Adipocyte (in vitro differentiated cells): Measurements from ENCODE around the gene CSF1R.

Experiments
- DNase-seq: peaks from one replicate; pipeline ENCODE4 v3.0.0-alpha.2; 2015; ENCODE audit warnings: low read depth
- H3K27me3 ChIP-seq: replicated peaks from 2 replicates; pipeline ENCODE4 v1.7.0; 2013; ENCODE audit warnings: mild to moderate bottlenecking, low read length, moderate library complexity; ENCODE audit not compliant: control insufficient read depth, insufficient read depth
- H3K36me3 ChIP-seq: 2 replicates; pipeline ENCODE4 v1.7.0; 2013; ENCODE audit warnings: low read length, mild to moderate bottlenecking, moderate library complexity; ENCODE audit not compliant: control insufficient read depth, insufficient read depth, severe bottlenecking
- H3K4me1 ChIP-seq: 2 replicates; pipeline ENCODE4 v1.7.0; 2013; ENCODE audit warnings: mild to moderate bottlenecking, low read length, moderate library complexity; ENCODE audit not compliant: control insufficient read depth, insufficient read depth
- H3K4me3 ChIP-seq: 2 replicates; pipeline ENCODE4 v1.7.0; 2013; ENCODE audit warnings: mild to moderate bottlenecking, low read length, moderate library complexity
- H3K9ac ChIP-seq: 2 replicates; pipeline ENCODE4 v1.7.0; 2013; ENCODE audit warnings: mild to moderate bottlenecking, low read length, moderate library complexity
- H3K9me3 ChIP-seq: 2 replicates; pipeline ENCODE4 v1.7.0; 2013; ENCODE audit warnings: mild to moderate bottlenecking, low read length, moderate library complexity; ENCODE audit not compliant: control insufficient read depth

CSF1R gene

DNA sequence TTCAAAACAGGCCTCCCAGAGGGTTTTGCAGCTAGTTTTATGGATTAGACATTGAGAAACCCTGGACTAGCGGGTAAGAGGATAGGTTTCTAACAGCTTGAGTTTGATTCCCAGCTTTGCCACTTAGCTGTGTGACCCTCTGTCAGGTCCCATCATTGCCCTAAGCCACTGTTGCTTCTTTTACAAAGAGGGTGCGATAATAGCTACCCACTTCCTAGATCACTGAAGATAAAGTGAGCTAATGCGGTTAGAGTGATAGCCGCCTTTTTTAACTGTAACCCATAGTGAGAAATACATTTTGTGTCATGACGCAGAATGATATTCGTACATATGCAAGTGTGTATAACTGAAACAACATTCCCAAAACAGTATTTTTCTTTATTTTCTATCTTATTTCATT, 40.3 kb downstream of the CSF1R start:
- Histone ChIP-seq H3K27me3 (no peaks in the 10 kb centered on the region), H3K36me3 (peaks cover 95% of the 10 kb centered on the region)
- DNase-seq, result no peak

DNA sequence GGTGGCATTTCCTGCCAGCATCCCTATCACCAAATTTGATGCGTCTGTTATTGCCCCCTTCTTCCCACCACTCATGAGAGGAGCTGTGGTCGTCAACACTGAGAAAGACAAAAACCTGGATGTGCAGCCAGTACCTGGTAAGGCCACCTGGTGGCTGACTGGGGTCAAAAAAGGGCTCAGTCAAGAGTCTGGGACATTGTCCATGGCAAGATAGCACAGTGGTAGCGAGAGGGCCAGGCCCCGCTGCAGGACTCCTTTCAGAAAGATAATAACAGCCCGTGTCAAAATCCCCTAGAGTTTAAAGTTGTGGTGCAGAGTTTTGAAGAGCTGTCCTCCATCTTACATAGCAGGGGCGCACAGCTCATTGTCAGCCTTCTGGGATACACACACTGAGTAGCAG, 40.8 kb downstream of the CSF1R start:
- DNase-seq, result no peak
- Histone ChIP-seq H3K4me3 (no peak overlapping the region), H3K36me3 (peaks cover 95% of the 10 kb centered on the region), H3K9ac (no peak overlapping the region), H3K27me3 (no peaks in the 10 kb centered on the region), H3K9me3 (no peaks in the 10 kb centered on the region), H3K4me1 (peaks cover 15% of the 10 kb centered on the region)

More for the DNA sequence above, 40.3 kb downstream of the CSF1R start:
- H3K9ac ChIP-seq, result no peak overlapping the region
- H3K9me3 ChIP-seq, result no peaks in the 10 kb centered on the region
- H3K4me1 ChIP-seq, result peaks cover 15% of the 10 kb centered on the region
- H3K4me3 ChIP-seq, result no peak overlapping the region

DNA sequence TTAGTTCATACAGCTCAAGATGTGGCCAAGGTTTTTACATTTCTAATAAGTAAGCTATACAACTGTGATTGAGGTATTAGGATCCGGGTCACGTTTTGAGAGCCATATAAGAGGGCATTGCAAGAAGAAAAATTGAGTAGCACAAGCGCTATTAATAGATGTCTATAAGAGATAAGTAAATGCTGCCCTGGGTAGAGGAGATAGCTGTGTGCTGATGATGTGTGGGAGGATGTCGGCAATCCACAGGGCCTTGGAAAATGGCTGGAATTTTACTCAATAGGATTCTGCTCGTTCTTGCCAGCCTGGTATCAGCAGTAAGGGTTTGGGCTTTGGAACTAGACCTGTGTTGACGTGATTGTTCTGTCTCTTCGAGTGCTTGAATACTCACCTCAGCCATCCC, 41.6 kb downstream of the CSF1R start:
- H3K9ac ChIP-seq, result no peak overlapping the region
- H3K36me3 ChIP-seq, result peaks cover 95% of the 10 kb centered on the region
- H3K4me3 ChIP-seq, result no peak overlapping the region
- DNase-seq, result no peak
- H3K4me1 ChIP-seq, result peaks cover 15% of the 10 kb centered on the region
- H3K9me3 ChIP-seq, result no peaks in the 10 kb centered on the region
- H3K27me3 ChIP-seq, result no peaks in the 10 kb centered on the region

DNA sequence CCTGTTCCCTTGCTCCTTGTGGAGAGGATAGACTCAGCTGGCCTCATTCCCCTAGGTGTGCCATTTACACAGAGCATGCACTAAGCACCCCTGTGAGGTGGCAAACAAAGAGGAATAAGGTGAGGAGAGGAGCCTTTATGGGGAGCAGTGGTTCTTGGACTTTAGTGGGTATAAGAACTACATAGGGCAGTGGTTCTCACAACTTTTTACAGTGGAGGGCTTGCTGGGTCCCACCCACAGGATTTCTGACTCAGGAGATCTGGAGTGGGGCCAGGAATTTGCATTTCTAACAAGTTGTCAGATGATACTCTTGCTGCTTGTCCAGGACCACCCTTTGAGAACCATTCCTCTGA, 42.0 kb downstream of the CSF1R start:
- Histone ChIP-seq H3K4me1 (peaks cover 15% of the 10 kb centered on the region), H3K4me3 (no peak overlapping the region), H3K9ac (no peak overlapping the region), H3K27me3 (no peaks in the 10 kb centered on the region), H3K36me3 (peaks cover 95% of the 10 kb centered on the region), H3K9me3 (no peaks in the 10 kb centered on the region)
- peak; percentile 76 for DNase-seq

DNA sequence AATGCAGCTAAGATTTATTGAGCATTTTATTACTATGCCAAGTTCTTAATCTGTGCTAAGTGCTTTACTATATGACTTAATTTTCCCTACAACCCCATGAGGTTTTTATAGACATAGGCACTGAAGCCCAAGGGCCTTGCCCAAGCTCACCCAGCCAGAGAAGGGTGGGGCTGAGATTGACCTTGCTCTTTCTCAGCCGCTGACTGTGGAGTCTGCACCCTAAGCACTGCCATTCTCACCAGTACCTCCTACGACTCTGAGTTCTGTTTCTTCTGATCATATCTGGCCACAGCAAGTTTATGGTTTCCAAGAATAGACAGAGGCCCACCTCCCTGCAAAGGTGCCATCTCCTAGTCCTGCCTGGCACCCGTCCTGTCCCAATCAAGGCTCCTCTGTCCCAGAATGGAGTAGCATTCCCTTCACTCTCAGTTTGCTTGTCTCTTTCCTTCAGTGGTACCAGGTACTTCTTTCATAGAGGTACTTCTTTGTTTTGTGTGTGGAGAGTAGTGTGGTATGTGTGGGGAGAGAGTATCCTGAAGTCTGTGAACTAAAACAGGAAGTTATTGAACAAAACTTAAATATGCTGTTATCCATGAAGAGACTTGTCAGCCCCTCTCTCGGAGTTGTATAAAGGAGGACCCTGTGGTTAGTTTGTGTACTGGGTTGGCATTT, 42.6 kb downstream of the CSF1R start:
- peaks cover 15% of the 10 kb centered on the region for H3K4me1 ChIP-seq
- H3K9me3 ChIP-seq, result no peaks in the 10 kb centered on the region
- no peaks in the 10 kb centered on the region for H3K27me3 ChIP-seq
- no peak for DNase-seq
- H3K9ac ChIP-seq, result no peak overlapping the region
- H3K36me3 ChIP-seq, result peaks cover 95% of the 10 kb centered on the region
- no peak overlapping the region for H3K4me3 ChIP-seq

DNA sequence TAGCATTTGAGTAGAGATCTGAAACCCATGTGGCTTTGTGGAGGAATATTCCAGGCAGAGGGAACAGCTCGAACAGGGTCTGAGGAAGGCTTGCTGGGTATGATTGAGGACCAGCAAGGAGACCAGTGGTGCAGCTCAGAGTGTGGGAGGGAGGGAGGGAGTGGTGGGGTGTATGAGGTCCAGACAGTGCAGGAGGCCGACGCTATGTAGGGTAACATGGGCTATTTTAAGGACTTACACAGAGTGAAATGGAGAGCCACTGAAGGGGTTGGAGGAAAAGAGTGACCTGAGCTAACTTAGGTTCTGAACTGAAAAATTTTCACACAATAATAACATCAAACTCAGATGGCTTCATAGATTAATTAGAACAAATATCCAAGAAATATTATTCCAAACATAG, 43.9 kb downstream of the CSF1R start:
- H3K27me3 ChIP-seq, result no peaks in the 10 kb centered on the region
- H3K36me3 ChIP-seq, result peaks cover 95% of the 10 kb centered on the region
- H3K9me3 ChIP-seq, result no peaks in the 10 kb centered on the region
- H3K9ac ChIP-seq, result no peak overlapping the region
- DNase-seq, result no peak
- no peak overlapping the region for H3K4me3 ChIP-seq
- H3K4me1 ChIP-seq, result peaks cover 25% of the 10 kb centered on the region

DNA sequence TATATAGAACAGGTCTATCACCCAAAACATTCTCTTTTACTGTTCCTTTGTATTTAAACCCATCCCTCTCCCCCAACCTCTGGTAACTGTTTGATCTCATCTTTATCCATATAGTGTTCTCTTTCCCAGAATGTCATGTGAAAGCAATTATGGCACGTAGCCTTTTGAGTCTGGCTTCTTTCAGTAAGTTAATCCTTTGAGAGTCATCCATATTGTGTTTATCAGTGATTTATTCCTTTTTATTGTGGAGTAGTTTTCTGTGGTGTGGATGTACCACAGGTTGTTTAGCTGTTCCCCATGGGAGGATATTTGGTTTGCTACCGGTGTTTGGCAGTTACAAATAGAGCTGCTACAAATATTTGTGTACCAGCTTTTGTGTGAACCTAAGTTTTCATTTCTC, 47.8 kb downstream of the CSF1R start:
- peaks cover 85% of the 10 kb centered on the region for H3K36me3 ChIP-seq
- DNase-seq, result no peak
- no peak overlapping the region for H3K9ac ChIP-seq
- no peak overlapping the region for H3K4me3 ChIP-seq
- H3K27me3 ChIP-seq, result no peaks in the 10 kb centered on the region
- no peaks in the 10 kb centered on the region for H3K9me3 ChIP-seq
- H3K4me1 ChIP-seq, result peaks cover 44% of the 10 kb centered on the region

DNA sequence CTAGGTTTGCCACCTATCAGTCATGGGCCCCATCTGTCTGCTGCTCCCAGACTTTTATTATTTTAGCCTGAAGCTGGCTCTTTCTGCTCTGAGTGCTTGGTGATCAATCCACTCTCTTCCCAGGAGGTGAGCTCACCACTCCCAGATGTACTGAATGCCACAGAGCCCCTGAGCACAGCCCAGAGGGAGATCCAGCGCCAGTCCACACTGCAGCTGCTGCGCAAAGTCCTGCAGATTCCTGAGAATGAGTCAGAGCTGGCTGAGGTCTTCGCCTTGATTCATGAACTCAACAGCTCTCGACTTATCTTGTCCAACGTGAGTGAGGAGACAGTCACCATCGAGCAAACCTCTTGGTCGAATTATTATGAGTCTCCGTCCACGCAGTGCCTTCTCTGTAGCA, 49.8 kb downstream of the CSF1R start:
- H3K36me3 ChIP-seq, result peaks cover 85% of the 10 kb centered on the region
- peak; percentile 94 for DNase-seq

DNA sequence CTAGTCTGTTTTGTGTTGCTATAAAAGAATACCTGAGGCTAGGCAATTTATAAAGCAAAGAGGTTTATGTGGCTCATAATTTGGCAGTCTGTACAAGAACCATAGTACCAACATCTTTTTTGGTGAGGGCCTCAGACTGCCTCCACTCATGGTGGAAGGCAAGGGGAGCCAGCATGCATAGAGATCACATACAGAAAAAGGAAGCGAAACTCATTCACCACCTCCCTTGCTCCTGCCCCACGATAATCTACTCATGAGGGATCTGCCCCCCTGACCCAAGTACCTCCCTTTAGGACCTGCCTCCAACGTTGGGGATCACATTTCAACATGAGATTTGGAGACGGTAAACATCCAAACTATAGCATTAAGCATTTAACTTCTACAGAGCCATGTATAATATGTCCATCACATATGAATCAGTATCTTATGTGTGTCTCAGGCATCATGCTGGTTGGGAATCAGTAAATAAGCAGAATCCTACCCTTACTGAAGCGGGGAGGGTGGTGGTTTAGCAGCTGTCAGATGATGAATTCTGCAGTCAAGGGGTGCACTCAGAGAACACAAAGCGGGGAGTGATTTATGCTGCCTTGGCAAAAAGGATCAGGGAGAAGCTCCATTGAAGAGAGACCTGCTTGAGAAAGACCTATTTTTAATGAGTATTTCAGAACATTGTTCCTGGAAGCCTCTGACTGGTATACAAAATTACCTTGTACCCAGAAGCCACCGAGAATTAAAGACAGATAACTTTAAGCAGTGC, 51.0 kb downstream of the CSF1R start:
- Histone ChIP-seq H3K9me3 (no peaks in the 10 kb centered on the region), H3K4me3 (no peak overlapping the region), H3K9ac (no peak overlapping the region), H3K36me3 (peaks cover 85% of the 10 kb centered on the region), H3K4me1 (peaks cover 44% of the 10 kb centered on the region), H3K27me3 (no peaks in the 10 kb centered on the region)
- DNase-seq, result no peak

More for the DNA sequence above, 49.8 kb downstream of the CSF1R start:
- Histone ChIP-seq H3K4me1 (peaks cover 44% of the 10 kb centered on the region), H3K9me3 (no peaks in the 10 kb centered on the region), H3K9ac (peak overlapping the region; percentile 29), H3K27me3 (no peaks in the 10 kb centered on the region), H3K4me3 (no peak overlapping the region)

DNA sequence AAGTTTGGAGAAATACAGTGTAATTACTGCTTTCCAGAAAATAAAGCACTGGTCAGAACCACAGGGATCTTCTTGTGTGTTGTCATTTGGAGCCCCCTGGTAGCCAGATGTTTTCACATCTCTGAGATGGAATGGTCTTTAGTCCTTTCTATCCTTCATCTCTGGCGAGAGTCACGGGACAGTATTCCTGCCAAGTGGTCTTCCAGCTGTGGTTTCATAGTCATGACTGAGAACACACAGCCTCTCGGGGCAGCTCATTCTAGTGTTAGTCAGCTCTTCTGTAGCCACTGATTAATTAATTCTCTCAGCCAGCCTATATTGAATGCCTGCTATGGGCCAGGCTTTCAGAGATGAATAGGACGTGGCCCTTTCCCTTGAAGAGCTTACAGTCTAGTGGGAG, 51.7 kb downstream of the CSF1R start:
- H3K27me3 ChIP-seq, result no peaks in the 10 kb centered on the region
- peak; percentile 71 for DNase-seq
- no peak overlapping the region for H3K4me3 ChIP-seq
- H3K36me3 ChIP-seq, result peaks cover 85% of the 10 kb centered on the region
- H3K9ac ChIP-seq, result no peak overlapping the region
- peaks cover 44% of the 10 kb centered on the region for H3K4me1 ChIP-seq
- H3K9me3 ChIP-seq, result no peaks in the 10 kb centered on the region

DNA sequence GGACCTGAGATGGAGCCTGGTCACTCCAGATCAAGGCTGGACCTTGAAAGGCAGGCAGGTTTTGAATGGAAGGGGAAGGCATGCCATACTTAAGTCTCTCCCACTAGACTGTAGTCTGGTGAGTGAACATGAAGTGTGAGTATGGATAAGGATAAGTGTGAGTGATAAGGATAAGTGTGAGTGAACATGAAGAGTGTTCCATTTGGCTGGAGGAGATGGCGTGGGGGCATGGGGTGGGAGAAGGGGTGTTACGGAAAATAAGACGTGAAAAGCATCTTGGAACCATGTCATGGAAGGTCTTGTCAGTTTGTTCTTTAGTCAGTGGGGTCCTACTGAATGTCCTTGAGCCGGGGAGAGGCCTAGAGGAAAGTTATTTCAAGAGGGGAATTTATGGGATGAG, 53.0 kb downstream of the CSF1R start:
- no peaks in the 10 kb centered on the region for H3K27me3 ChIP-seq
- peaks cover 40% of the 10 kb centered on the region for H3K4me1 ChIP-seq
- no peak overlapping the region for H3K4me3 ChIP-seq
- no peak for DNase-seq
- peaks cover 82% of the 10 kb centered on the region for H3K36me3 ChIP-seq
- no peak overlapping the region for H3K9ac ChIP-seq
- no peaks in the 10 kb centered on the region for H3K9me3 ChIP-seq
